Common myeloid progenitor, CD34-positive (primary cell): ENCODE data around the gene SH2D5. TPM values are rescaled to one million over a fixed set of nuclear protein-coding genes. Genes with fewer than 3 reads are reported as not detected.

Experiments
- CTCF ChIA-PET: fragments of 350-600 bp; sonication (Branson Sonifier 250); formaldehyde crosslinking; loops from one replicate; lab custom pipeline; 2021; ENCODE audit warnings: antibody characterized with exemption; lab: Charles Lee
- POLR2A ChIA-PET: fragments of 350-600 bp; sonication (Branson Sonifier 250); formaldehyde crosslinking; loops from one replicate; lab custom pipeline; 2021; ENCODE audit warnings: antibody characterized with exemption; lab: Charles Lee
- DNase-seq, 3 donors: peaks; one replicate each; pipeline versions ENCODE4 v3.0.0 to v3.0.0-alpha.2; 2013
- H3K27ac ChIP-seq, 2 experiments: 1 replicate in 1 of 2; 2 replicates in 1 of 2; pipeline ENCODE4 v1.7.0; 2013; ENCODE audit warnings: inconsistent platforms in 2 of 2, low read length in 2 of 2, mild to moderate bottlenecking in 2 of 2, low read depth in 1 of 2, moderate library complexity in 1 of 2; ENCODE audit not compliant: severe bottlenecking in 2 of 2, insufficient read depth in 1 of 2, poor library complexity in 1 of 2
- H3K27me3 ChIP-seq, 5 experiments: replicated peaks in 2 of 5; 1 replicate in 3 of 5; 2 replicates in 2 of 5; pipeline versions ENCODE4 v1.6.1 to v1.7.0; 2013; ENCODE audit warnings: low read length in 4 of 5, mild to moderate bottlenecking in 2 of 5, moderate library complexity in 2 of 5, inconsistent platforms in 1 of 5; ENCODE audit not compliant: insufficient read depth in 5 of 5, control insufficient read depth in 4 of 5
- H3K36me3 ChIP-seq, 4 experiments: 1 replicate in 2 of 4; 2 replicates in 2 of 4; pipeline versions ENCODE4 v1.6.1 to v1.7.0; 2013; ENCODE audit warnings: low read length in 3 of 4, control low read depth in 1 of 4, mild to moderate bottlenecking in 1 of 4; ENCODE audit not compliant: control insufficient read depth in 4 of 4, insufficient read depth in 4 of 4
- H3K4me1 ChIP-seq, 4 experiments: 1 replicate in 3 of 4; 2 replicates in 1 of 4; pipeline versions ENCODE4 v1.6.1 to v1.7.1; 2013; ENCODE audit warnings: low read length in 3 of 4, mild to moderate bottlenecking in 3 of 4, control low read depth in 1 of 4, inconsistent platforms in 1 of 4, moderate library complexity in 1 of 4; ENCODE audit not compliant: control insufficient read depth in 4 of 4, insufficient read depth in 4 of 4; ENCODE audit errors: control extremely low read depth in 1 of 4
- H3K4me3 ChIP-seq, 7 experiments: 1 replicate in 4 of 7; 2 replicates in 3 of 7; pipeline versions ENCODE4 v1.5.1 to v1.7.0; 2013; ENCODE audit warnings: mild to moderate bottlenecking in 7 of 7, low read length in 6 of 7, moderate library complexity in 6 of 7, inconsistent platforms in 2 of 7, low read depth in 2 of 7, control low read depth in 1 of 7; ENCODE audit not compliant: insufficient read depth in 4 of 7, control insufficient read depth in 1 of 7; ENCODE audit errors: extremely low read depth in 1 of 7
- H3K9me3 ChIP-seq, 5 experiments: 1 replicate in 4 of 5; 2 replicates in 1 of 5; pipeline versions ENCODE4 v1.6.1 to v1.7.1; 2013; ENCODE audit warnings: low read length in 4 of 5, mild to moderate bottlenecking in 2 of 5, inconsistent platforms in 1 of 5, low read depth in 1 of 5, moderate library complexity in 1 of 5; ENCODE audit not compliant: control insufficient read depth in 4 of 5, insufficient read depth in 2 of 5; ENCODE audit errors: control extremely low read depth in 1 of 5
- WGBS: methylation state at CpG from one replicate; pipeline ENCODE4 v1.1.5; 2013; ENCODE audit not compliant: insufficient coverage; 5-methylcytosine and 5-hydroxymethylcytosine counted together
- polyA plus RNA-seq: library from polyadenylated mRNA; unstranded; fragments of 120-200 nt; gene quantifications from one replicate; pipeline ENCODE4 v1.2.1, GENCODE V29; 2013

SH2D5 gene
- 0.03 TPM for polyA plus RNA-seq

DNA sequence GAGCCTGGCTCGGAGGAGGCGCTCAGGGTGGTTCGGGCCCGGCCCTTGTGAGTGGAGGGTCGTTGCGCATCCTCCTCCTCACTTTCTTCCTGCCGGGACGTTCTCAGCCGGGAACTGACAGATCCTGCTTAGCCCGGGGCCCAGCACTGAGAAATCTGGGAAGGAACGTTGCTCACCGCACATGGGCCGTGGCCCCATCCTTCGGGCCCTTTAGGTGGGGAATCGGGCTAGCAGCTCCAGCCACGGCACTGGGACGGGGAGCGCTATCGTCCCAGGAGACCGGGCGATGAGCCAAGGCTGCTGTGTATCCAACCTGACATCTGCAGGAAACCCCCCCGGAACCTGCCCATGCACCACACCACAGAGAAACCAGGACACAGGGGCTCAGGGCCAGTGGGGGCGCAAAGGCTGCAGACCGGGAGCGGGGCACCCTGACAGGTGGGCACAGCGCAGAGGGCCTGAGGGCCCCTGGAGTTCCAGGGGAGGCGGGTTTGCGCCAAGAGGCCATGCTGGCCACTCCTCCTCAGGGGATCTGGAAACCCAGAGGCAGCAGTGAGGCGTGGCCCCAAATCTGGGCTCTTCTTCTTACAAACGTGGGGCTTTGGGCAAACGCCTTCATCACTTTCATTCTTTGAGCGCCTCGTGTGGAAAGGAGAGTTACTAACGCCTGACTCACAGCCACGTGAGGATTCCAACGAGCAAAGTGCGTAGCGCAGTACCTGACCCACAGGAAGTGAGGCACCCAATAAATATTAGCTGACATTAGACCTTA, at the start of gene SH2D5:
Gene SH2D5 (minus strand): TSS at position 116 of the 772 bp plus-strand sequence. CDS start 4,659 bp downstream, outside the sequence.
- ChIA-PET CTCF (interaction anchor here (0.7 to 2.5 kb wide), 3 partner anchors 9 to 36 kb away, joined by 3 to 18 read pairs (median 5); no protein-coding TSS in a partner anchor), POLR2A (no interaction called here)
- peak; percentile 91 to 95 (median 95) for DNase-seq
- peaks cover 0 to 42% (median 24%) of the 10 kb centered on the region in 5 experiments for H3K27me3 ChIP-seq
- H3K36me3 ChIP-seq: peaks cover 0 to 6% (median 4%) of the 10 kb centered on the region in 4 experiments
- under 1% methylated on average over 30 of the region's 38 CpGs for WGBS
- H3K4me1 ChIP-seq: peaks cover 2 to 32% (median 22%) of the 10 kb centered on the region in 4 experiments
- H3K9me3 ChIP-seq: no peaks in the 10 kb centered on the region
- peak within 1 kb of the TSS; percentile 27 to 79 (median 62) for H3K4me3 ChIP-seq
- no peak within 1 kb of the TSS for H3K27ac ChIP-seq

DNA sequence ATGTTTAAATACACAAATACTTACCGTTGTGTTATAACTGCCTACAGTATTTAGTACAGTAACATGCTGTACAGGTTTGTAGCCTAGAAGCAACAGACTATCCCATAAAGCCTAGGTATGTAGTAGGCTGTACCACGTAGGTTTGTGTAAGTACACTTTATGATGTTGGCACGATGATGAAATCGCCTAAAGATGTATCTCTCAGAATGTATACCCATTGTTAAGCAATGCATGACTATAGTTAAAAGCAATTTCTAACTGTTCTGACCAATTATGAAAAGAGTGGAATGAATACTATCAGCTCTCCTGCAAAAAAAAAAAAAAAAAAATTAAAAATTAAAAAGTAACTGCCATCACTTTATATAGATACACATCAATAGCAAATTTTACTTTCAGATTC, 43.2 kb upstream of the SH2D5 start:
- Histone ChIP-seq H3K4me1 (no peaks in the 10 kb centered on the region), H3K27ac (no peak overlapping the region), H3K36me3 (peaks cover 28 to 83% (median 55%) of the 10 kb centered on the region in 4 experiments), H3K4me3 (no peak overlapping the region), H3K27me3 (no peaks in the 10 kb centered on the region), H3K9me3 (no peaks in the 10 kb centered on the region)
- no peak for DNase-seq
- no CpG with 5 or more reads among the region's 4 CpGs for WGBS
- CTCF ChIA-PET: no interaction called here
- POLR2A ChIA-PET: interaction anchor here (2.1 kb wide), 1 partner anchor 11 kb away, joined by 5 read pairs; the partner anchor contains the start of gene HP1BP3

GRCh38 chr1:20771780-20772179, 39.3 kb upstream of the SH2D5 start:
- POLR2A ChIA-PET: no interaction called here
- no peak overlapping the region for H3K4me3 ChIP-seq
- no peaks in the 10 kb centered on the region for H3K4me1 ChIP-seq
- no CpG with 5 or more reads among the region's 3 CpGs for WGBS
- H3K27ac ChIP-seq: no peak overlapping the region
- DNase-seq: no peak
- CTCF ChIA-PET: no interaction called here
- no peaks in the 10 kb centered on the region for H3K9me3 ChIP-seq
- H3K36me3 ChIP-seq: peaks cover 36 to 94% (median 69%) of the 10 kb centered on the region in 4 experiments
- H3K27me3 ChIP-seq: no peaks in the 10 kb centered on the region

- H3K27me3 ChIP-seq: no peaks in the 10 kb centered on the region
- H3K36me3 ChIP-seq: peaks cover 38 to 93% (median 66%) of the 10 kb centered on the region in 4 experiments
- ChIA-PET POLR2A (interaction anchor here (0.6 to 1.3 kb wide), 2 partner anchors 16 to 179 kb away, joined by 3 read pairs; partner anchors contain the start of gene HP1BP3), CTCF (interaction anchor here (1.7 to 2.1 kb wide), 2 partner anchors 11 to 16 kb away, joined by 6 to 7 read pairs; partner anchors contain the start of gene HP1BP3)
- H3K27ac ChIP-seq: no peak overlapping the region
- WGBS: 100% methylated on average over 2 of the region's 6 CpGs
- DNase-seq: no peak
- H3K4me1 ChIP-seq: no peaks in the 10 kb centered on the region
- no peaks in the 10 kb centered on the region for H3K9me3 ChIP-seq
- H3K4me3 ChIP-seq: no peak overlapping the region
These were observed 38.0 kb upstream of the SH2D5 start for GRCh38 chr1:20770314-20771087.

DNA sequence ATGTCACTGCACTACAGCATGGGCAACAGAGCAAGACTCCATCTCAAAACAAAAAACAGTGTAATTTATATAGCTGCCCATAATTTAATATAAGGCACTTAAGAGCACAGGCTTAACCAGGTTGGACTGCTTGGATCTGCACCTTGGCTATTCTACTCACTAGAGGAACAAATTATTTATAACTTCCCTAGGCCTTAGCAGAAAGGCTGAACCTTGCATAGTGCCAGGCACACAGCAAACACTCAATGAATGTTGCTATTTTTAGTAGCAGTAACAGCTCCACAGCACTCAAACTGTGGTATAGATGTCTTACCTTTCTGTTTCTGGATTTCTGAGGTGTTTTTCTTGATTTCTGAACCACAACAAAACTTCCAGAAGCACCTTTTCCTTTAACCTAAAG, 34.8 kb upstream of the SH2D5 start:
- CTCF ChIA-PET: interaction anchor here (1.3 kb wide), 1 partner anchor 23 kb away, joined by 3 read pairs; no protein-coding TSS in a partner anchor
- DNase-seq: no peak
- Histone ChIP-seq H3K36me3 (peaks cover 38 to 96% (median 74%) of the 10 kb centered on the region in 4 experiments), H3K9me3 (no peaks in the 10 kb centered on the region), H3K4me1 (no peaks in the 10 kb centered on the region), H3K4me3 (no peak overlapping the region), H3K27ac (no peak overlapping the region), H3K27me3 (no peaks in the 10 kb centered on the region)
- POLR2A ChIA-PET: no interaction called here

DNA sequence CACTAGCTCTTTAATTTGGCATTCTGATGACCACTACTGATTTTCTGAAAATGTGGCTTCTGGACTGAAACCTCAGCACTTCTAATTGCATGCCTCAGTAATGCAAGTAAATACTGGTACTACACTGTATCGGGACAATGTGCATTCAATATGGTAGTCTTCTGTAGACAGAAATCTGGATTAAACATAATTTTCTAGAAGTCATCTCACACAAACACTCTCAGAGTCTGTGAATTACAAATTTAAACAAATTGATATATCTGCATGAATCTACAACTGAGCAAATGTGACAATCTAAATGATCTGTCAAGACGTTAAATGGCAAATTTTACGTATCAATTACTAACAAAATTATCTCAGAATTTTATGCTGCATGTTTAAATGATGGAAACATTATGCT, 30.9 kb upstream of the SH2D5 start:
- POLR2A ChIA-PET: no interaction called here

More for the DNA sequence above, 30.9 kb upstream of the SH2D5 start:
- CTCF ChIA-PET: no interaction called here
- no CpG with 5 or more reads among the region's 3 CpGs for WGBS
- DNase-seq: no peak
- no peaks in the 10 kb centered on the region for H3K9me3 ChIP-seq
- peaks cover 24 to 92% (median 70%) of the 10 kb centered on the region in 4 experiments for H3K36me3 ChIP-seq
- no peak overlapping the region for H3K27ac ChIP-seq
- no peaks in the 10 kb centered on the region for H3K27me3 ChIP-seq
- no peaks in the 10 kb centered on the region for H3K4me1 ChIP-seq
- H3K4me3 ChIP-seq: no peak overlapping the region
